ENCODE measurements around the gene ZFP3.

- TF ChIP-seq POLR2AphosphoS5 (IDR thresholded peaks at IDR 0.05; ENCODE audit: low read depth, low read length) = no peak
- no peak for TF ChIP-seq POLR2A (IDR thresholded peaks at IDR 0.05; ENCODE audit: low read depth, low read length)
- TF ChIP-seq TAF1 (IDR thresholded peaks at IDR 0.05; ENCODE audit: borderline replicate concordance, low read depth, low read length) = no peak
Observed at GRCh38 chr17:5123343-5124124, 45.3 kb downstream of the ZFP3 start.
